ENCODE results near the gene C11orf21.
"Not testable (repeated sequence)": the region's sequence is repeated elsewhere in the genome, so short reads cannot be mapped to it uniquely, and the experiment has no call there.

The C11orf21 gene

GRCh38 chr11:2295971-2296912 is 5.5 kb downstream of the C11orf21 start:
- DNase-seq: no peak

- no peak for DNase-seq
Measured at GRCh38 chr11:2294926-2295290, 6.8 kb downstream of the C11orf21 start.

- DNase-seq: no peak
Measured at GRCh38 chr11:2293984-2294925, 7.5 kb downstream of the C11orf21 start.

GRCh38 chr11:2293531-2293971 is 8.2 kb downstream of the C11orf21 start:
- no peak for DNase-seq

- no peak for DNase-seq
Measured at GRCh38 chr11:2290351-2290841, 11.3 kb downstream of the C11orf21 start.

- DNase-seq: no peak
Measured at GRCh38 chr11:2289859-2290258, 11.9 kb downstream of the C11orf21 start.

GRCh38 chr11:2289350-2289749 is 12.4 kb downstream of the C11orf21 start:
- no peak for DNase-seq

GRCh38 chr11:2287091-2287490 is 14.6 kb downstream of the C11orf21 start:
- DNase-seq: no peak

- not testable (repeated sequence) for DNase-seq
Measured at GRCh38 chr11:2286350-2286749, 15.4 kb downstream of the C11orf21 start.

- DNase-seq: no peak
Measured at GRCh38 chr11:2280208-2280607, 21.5 kb downstream of the C11orf21 start.

- DNase-seq: no peak
Measured at GRCh38 chr11:2277933-2278523, 23.7 kb downstream of the C11orf21 start.

GRCh38 chr11:2277008-2277346 is 24.7 kb downstream of the C11orf21 start:
- no peak for DNase-seq

- DNase-seq: no peak
Measured at GRCh38 chr11:2276280-2277007, 25.3 kb downstream of the C11orf21 start.

- no peak for DNase-seq
Measured at GRCh38 chr11:2275334-2276279, 26.1 kb downstream of the C11orf21 start.

GRCh38 chr11:2273771-2274170 is 27.9 kb downstream of the C11orf21 start:
- no peak for DNase-seq

GRCh38 chr11:2273311-2273710 is 28.4 kb downstream of the C11orf21 start:
- no peak for DNase-seq

GRCh38 chr11:2272946-2273280 is 28.8 kb downstream of the C11orf21 start:
- DNase-seq: no peak

- no peak for DNase-seq
Measured at GRCh38 chr11:2272228-2272945, 29.3 kb downstream of the C11orf21 start.

- DNase-seq: no peak
Measured at GRCh38 chr11:2271327-2272227, 30.1 kb downstream of the C11orf21 start.

GRCh38 chr11:2271077-2271326 is 30.7 kb downstream of the C11orf21 start:
- DNase-seq: no peak
